ENCODE results near the gene NEK2. TPM values are rescaled to one million over a fixed set of nuclear protein-coding genes. Genes with fewer than 3 reads are reported as not detected.
"Not testable (repeated sequence)": the region's sequence is repeated elsewhere in the genome, so short reads cannot be mapped to it uniquely, and the experiment has no call there.

NEK2 gene
- polyA plus RNA-seq, 6 donors from 2014 or later = 0.16 to 0.32 TPM; not detected in 4

DNA sequence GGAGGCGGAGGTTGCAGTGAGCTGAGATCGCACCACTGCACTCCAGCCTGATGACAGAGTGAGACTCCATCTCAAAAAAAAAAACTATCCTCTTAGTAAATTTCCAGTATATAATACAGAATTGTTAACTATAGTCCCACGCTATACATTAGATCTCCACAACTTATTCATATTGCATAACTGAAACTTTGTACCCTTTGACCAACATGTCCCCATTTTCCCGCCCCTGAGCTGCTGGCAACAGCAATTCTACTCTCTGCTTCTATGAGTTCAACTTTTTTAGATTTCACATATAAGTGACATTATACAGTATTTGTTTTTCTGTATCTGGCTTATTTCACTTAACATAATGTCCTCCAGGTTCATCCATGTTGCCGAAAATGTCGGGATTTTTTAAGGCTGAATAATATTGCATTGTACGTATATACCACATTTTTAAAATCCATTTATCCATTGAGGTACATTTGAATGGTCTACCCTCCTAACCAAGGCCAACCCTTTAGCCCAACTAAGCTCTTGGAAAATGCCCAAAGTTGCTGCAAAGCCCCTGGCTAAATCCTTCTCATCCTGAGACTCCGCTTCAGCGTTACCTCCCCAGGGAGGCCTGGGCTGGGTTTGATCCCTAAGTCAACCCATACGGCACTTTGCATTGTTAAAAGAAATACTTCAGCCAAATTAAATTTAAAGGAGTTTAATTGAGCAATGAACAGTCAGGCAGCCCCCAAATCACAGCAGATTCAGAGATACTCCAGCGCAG is 34.2 kb downstream of the NEK2 start:
- Mint-ChIP-seq H3K36me3 (no peaks in the 10 kb centered on the region), H3K4me1 (no peaks in the 10 kb centered on the region), H3K27ac (no peak overlapping the region), H3K9me3 (peaks cover 0 to 2% (median 0%) of the 10 kb centered on the region in 7 donors), H3K4me3 (no peak overlapping the region), H3K27me3 (peaks cover 0 to 8% (median 3%) of the 10 kb centered on the region in 3 donors)
- DNase-seq = no peak
- no peak for ATAC-seq (ENCODE audit: low read depth in 2 of 2)

- no peak overlapping the region for H3K4me3 Mint-ChIP-seq
- no peak for DNase-seq
- H3K9me3 Mint-ChIP-seq = peaks cover 0 to 2% (median 0%) of the 10 kb centered on the region in 7 donors
- ATAC-seq (ENCODE audit: low read depth in 2 of 2) = no peak
- peaks cover 4 to 8% (median 8%) of the 10 kb centered on the region in 3 donors for H3K27me3 Mint-ChIP-seq
- no peak overlapping the region for H3K27ac Mint-ChIP-seq
- H3K4me1 Mint-ChIP-seq = no peaks in the 10 kb centered on the region
- H3K36me3 Mint-ChIP-seq = no peaks in the 10 kb centered on the region
Observed at GRCh38 chr1:211640301-211640630, 35.2 kb downstream of the NEK2 start.

DNA sequence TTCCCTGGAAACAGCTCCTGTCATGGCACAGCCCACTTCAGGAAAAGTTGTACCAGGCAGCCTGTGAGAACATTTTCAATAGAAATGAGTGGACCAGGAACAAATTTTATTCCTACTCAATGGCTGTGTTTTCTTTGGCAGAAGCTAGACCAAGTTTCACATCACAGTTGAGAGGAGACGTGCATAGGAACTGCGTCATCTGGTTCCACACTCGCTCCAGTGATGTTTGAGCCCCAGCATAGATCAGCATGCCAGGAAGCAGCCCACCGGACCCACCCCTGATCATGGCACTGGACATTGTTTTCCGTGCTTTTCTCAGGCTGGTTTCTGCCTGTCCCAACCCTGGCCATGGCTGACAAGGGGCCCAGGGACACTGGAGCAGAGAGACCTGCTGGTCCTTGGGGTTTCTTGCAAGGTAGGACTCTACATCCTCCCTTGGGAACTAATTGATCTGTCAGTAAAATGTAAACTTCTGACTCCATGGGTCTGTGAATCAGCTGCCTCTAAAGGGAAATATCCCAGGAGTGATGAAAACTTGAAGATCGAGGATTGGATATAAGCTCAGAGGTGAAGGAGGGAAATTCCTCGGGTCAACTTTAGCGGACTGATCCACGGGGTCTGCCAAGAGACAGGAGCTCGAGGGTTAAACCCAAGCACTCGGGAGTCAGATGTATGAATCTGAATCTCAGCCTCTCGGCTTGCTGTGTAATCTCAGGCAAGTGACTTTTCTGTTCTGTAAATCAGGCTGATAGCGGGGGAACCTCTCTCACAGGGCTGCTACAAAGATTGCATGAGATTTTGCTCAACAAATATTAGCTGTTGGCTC is 35.7 kb downstream of the NEK2 start:
- H3K4me3 Mint-ChIP-seq = no peak overlapping the region
- H3K27me3 Mint-ChIP-seq = peaks cover 4 to 8% (median 8%) of the 10 kb centered on the region in 3 donors
- H3K9me3 Mint-ChIP-seq = peaks cover 0 to 2% (median 0%) of the 10 kb centered on the region in 7 donors
- H3K4me1 Mint-ChIP-seq = no peaks in the 10 kb centered on the region
- DNase-seq = no peak
- no peak overlapping the region for H3K27ac Mint-ChIP-seq
- ATAC-seq (ENCODE audit: low read depth in 2 of 2) = no peak
- H3K36me3 Mint-ChIP-seq = no peaks in the 10 kb centered on the region

GRCh38 chr1:211638689-211639101 is 36.7 kb downstream of the NEK2 start:
- Mint-ChIP-seq H3K4me1 (peaks cover 0 to under 1% (median 0%) of the 10 kb centered on the region in 3 donors), H3K27ac (no peak overlapping the region), H3K27me3 (peaks cover 9 to 13% (median 10%) of the 10 kb centered on the region in 3 donors), H3K9me3 (peaks cover 0 to 2% (median 0%) of the 10 kb centered on the region in 7 donors), H3K4me3 (no peak overlapping the region), H3K36me3 (no peaks in the 10 kb centered on the region)
- no peak for DNase-seq
- no peak for ATAC-seq (ENCODE audit: low read depth in 2 of 2)

DNA sequence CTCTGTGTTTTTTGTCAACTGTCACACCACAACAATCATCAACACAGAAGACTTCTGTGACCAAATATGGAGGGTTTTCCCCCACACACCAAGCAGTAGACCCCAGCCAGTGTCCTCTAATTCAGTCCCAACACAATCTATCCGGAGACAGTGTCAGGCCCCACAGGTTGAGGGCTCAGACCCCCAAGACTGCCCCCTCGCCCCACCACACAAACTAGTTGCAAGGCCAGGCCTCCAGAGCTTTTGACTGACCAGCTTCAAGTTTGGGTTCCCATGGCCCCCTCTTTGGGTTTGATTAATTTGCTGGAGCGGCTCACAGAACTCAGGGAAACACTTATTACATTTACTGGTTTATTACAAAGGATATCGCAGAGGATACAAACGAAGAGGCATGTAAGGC is 37.2 kb downstream of the NEK2 start:
- H3K27ac Mint-ChIP-seq = no peak overlapping the region
- H3K27me3 Mint-ChIP-seq = peaks cover 14 to 18% (median 15%) of the 10 kb centered on the region in 3 donors
- H3K4me1 Mint-ChIP-seq = peaks cover 0 to 5% (median 0%) of the 10 kb centered on the region in 3 donors
- H3K36me3 Mint-ChIP-seq = no peaks in the 10 kb centered on the region
- ATAC-seq (ENCODE audit: low read depth in 2 of 2) (no peak), DNase-seq (no peak)
- no peak overlapping the region for H3K4me3 Mint-ChIP-seq
- H3K9me3 Mint-ChIP-seq = peaks cover 0 to 2% (median 0%) of the 10 kb centered on the region in 7 donors

DNA sequence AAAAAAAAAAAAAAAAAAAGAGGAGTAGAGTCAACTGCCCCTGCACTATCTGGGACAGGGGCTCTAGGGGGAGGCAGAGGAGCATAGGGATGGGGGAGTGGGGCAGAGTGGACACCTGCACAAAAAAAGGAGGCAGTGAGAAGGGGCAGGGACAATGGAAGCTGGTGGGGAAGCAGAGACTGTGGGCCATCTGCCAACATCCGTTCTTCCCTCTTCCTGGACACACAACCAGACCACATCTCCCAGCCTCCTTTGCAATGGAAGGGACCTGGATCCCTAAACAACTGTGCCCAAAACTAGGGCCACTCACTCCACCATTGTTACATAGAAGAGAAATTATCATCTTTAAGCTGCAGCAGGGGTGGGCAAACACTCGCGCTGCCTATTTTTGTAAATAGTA is 38.4 kb downstream of the NEK2 start:
- Mint-ChIP-seq H3K36me3 (no peaks in the 10 kb centered on the region), H3K27me3 (peaks cover 17 to 24% (median 18%) of the 10 kb centered on the region in 3 donors), H3K9me3 (peaks cover 0 to 2% (median 0%) of the 10 kb centered on the region in 7 donors), H3K4me1 (peaks cover 0 to 5% (median 2%) of the 10 kb centered on the region in 3 donors), H3K27ac (no peak overlapping the region), H3K4me3 (no peak overlapping the region)
- DNase-seq = no peak
- no peak for ATAC-seq (ENCODE audit: low read depth in 2 of 2)

DNA sequence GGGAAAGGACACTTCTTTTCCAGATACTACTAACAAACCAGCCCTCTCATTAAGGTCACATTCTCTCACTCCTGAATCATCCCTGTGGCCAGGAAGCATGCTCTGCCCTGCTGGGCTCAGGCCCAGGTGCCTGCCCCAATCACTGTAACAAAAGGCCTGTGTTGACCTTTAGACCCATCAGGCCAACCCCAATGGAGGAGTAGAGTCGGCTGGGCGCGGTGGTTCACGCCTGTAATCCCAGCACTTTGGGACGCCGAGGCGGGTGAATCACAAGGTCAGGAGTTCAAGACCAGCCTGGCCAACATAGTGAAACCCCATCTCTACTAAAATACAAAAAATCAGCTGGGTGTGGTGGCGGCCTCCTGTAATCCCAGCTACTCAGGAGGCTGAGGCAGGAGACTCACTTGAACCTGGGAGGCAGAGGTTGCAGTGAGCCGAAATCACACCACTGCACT is 38.8 kb downstream of the NEK2 start:
- ATAC-seq (ENCODE audit: low read depth in 2 of 2); H3K4me1 Mint-ChIP-seq; H3K9me3 Mint-ChIP-seq; H3K27ac Mint-ChIP-seq; H3K36me3 Mint-ChIP-seq; H3K4me3 Mint-ChIP-seq; DNase-seq: not testable (repeated sequence)
- H3K27me3 Mint-ChIP-seq = peaks cover 21 to 29% (median 22%) of the 10 kb centered on the region in 3 donors

- Mint-ChIP-seq H3K4me1 (peaks cover 0 to 5% (median 2%) of the 10 kb centered on the region in 3 donors), H3K9me3 (peaks cover 0 to 2% (median 0%) of the 10 kb centered on the region in 7 donors), H3K36me3 (no peaks in the 10 kb centered on the region), H3K27me3 (peaks cover 21 to 33% (median 23%) of the 10 kb centered on the region in 3 donors), H3K4me3 (no peak overlapping the region), H3K27ac (no peak overlapping the region)
- DNase-seq = no peak
- ATAC-seq (ENCODE audit: low read depth in 2 of 2) = no peak
Observed at GRCh38 chr1:211635597-211636205, 39.7 kb downstream of the NEK2 start.

DNA sequence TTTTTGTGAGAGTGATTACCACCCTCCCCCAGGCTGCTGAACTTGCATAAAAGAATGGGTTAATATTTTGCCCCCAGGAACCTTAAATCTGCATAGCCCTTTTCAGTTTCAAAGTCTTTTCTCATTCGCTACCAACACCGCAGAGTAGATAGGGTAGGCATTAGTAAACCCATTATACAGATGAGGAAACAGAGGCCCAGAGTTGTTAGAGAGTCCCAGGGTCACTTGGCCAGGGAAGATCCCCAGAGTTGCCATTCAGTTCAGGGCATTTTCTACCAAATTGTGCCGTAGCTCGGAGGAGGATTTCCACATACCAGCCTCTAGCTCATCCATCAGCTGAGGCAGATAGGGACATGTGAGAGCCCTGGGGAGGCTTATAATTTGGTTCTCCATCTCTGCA is 40.5 kb downstream of the NEK2 start:
- H3K9me3 Mint-ChIP-seq = peaks cover 0 to 2% (median 0%) of the 10 kb centered on the region in 7 donors
- ATAC-seq (ENCODE audit: low read depth in 2 of 2) (no peak), DNase-seq (no peak)
- H3K4me3 Mint-ChIP-seq = no peak overlapping the region
- H3K27ac Mint-ChIP-seq = no peak overlapping the region
- peaks cover 21 to 33% (median 23%) of the 10 kb centered on the region in 3 donors for H3K27me3 Mint-ChIP-seq
- no peaks in the 10 kb centered on the region for H3K36me3 Mint-ChIP-seq
- H3K4me1 Mint-ChIP-seq = peaks cover 0 to 5% (median 2%) of the 10 kb centered on the region in 3 donors

- Mint-ChIP-seq H3K4me1 (peaks cover 0 to 5% (median 2%) of the 10 kb centered on the region in 3 donors), H3K9me3 (peaks cover 0 to 2% (median 0%) of the 10 kb centered on the region in 7 donors), H3K4me3 (no peak overlapping the region), H3K27ac (no peak overlapping the region), H3K36me3 (no peaks in the 10 kb centered on the region), H3K27me3 (peaks cover 21 to 33% (median 23%) of the 10 kb centered on the region in 3 donors)
- DNase-seq (no peak), ATAC-seq (ENCODE audit: low read depth in 2 of 2) (no peak)
Observed at GRCh38 chr1:211634461-211634860, 41.0 kb downstream of the NEK2 start.

GRCh38 chr1:211633524-211633846 is 41.9 kb downstream of the NEK2 start:
- DNase-seq = no peak
- Mint-ChIP-seq H3K4me1 (peaks cover 0 to 5% (median 2%) of the 10 kb centered on the region in 3 donors), H3K27ac (no peak overlapping the region), H3K4me3 (no peak overlapping the region), H3K9me3 (peaks cover 0 to 2% (median 0%) of the 10 kb centered on the region in 7 donors), H3K36me3 (no peaks in the 10 kb centered on the region), H3K27me3 (peaks cover 21 to 33% (median 29%) of the 10 kb centered on the region in 3 donors)
- ATAC-seq (ENCODE audit: low read depth in 2 of 2) = no peak

GRCh38 chr1:211632808-211633523 is 42.5 kb downstream of the NEK2 start:
- Mint-ChIP-seq H3K4me1 (peaks cover 0 to 5% (median 2%) of the 10 kb centered on the region in 3 donors), H3K36me3 (no peaks in the 10 kb centered on the region), H3K27ac (no peak overlapping the region), H3K9me3 (peaks cover 0 to 2% (median 0%) of the 10 kb centered on the region in 7 donors), H3K27me3 (peaks cover 21 to 33% (median 33%) of the 10 kb centered on the region in 3 donors), H3K4me3 (no peak overlapping the region)
- ATAC-seq (ENCODE audit: low read depth in 2 of 2) (no peak), DNase-seq (no peak)
